K562 (cell line): ENCODE measurements around the gene RHOF. TPM values are rescaled to one million over a fixed set of nuclear protein-coding genes. Genes with fewer than 3 reads are reported as not detected.

Source experiments
- ILK ChIP-seq: fragments of 450-650 bp; IDR thresholded peaks from 2 replicates; pipeline ENCODE4 v1.6.1; 2016; ENCODE audit warnings: missing genetic modification characterization, low read depth, mild to moderate bottlenecking, missing compliant biosample characterization, moderate library complexity, borderline replicate concordance
- PPARD ChIP-seq: fragments of 250-450 bp; sonication (Bioruptor Pico); IDR thresholded peaks from 2 replicates; pipeline ENCODE4 v1.8.0; 2022; ENCODE audit warnings: inconsistent platforms, mild to moderate bottlenecking, moderate library complexity
- RFX7 ChIP-seq: fragments of 250-450 bp; sonication (Bioruptor Pico); IDR thresholded peaks from 2 replicates; pipeline ENCODE4 v1.5.1; 2021; ENCODE audit warnings: mild to moderate bottlenecking
- SMC3 ChIP-seq: conservative IDR thresholded peaks from 2 replicates; pipeline ENCODE4 v1.6.1; 2011; ENCODE audit warnings: low read depth, low read length, improper control_type of control experiment; ENCODE audit not compliant: insufficient read depth
- ZNF311 ChIP-seq: fragments of 250-450 bp; sonication (Bioruptor Pico); IDR thresholded peaks from 2 replicates; pipeline ENCODE4 v1.4.0; 2020; ENCODE audit warnings: mild to moderate bottlenecking, moderate library complexity
- ZNF318 ChIP-seq, 2 experiments: fragments of 450-650 bp; IDR thresholded peaks; 2 replicates each; pipeline ENCODE4 v1.6.1; 2016; ENCODE audit warnings: mild to moderate bottlenecking in 2 of 2, borderline replicate concordance in 1 of 2, low read depth in 1 of 2, moderate library complexity in 1 of 2
- polyA plus RNA-seq, 8 experiments: library from polyadenylated mRNA; depleted of rRNA in 4 of 8; stranded (reverse) in 5 of 8; unstranded in 3 of 8; fragments of >200 nt; fragmentation: Nextera tagmentation in 2 of 8; fragmentation: Illumina TruSeq in 1 of 8; extraction: Ambion mirVana in 2 of 8; extraction: Trizol in 1 of 8; gene quantifications; 2 replicates each; pipeline versions ENCODE4 v1.2.1 to v1.2.3, GENCODE V29; 2011 to 2014; ENCODE audit warnings: inconsistent platforms in 1 of 8, missing spikeins in 1 of 8
- total RNA-seq, 7 experiments: library from RNA; depleted of rRNA in 6 of 7; stranded (reverse); fragments of >200 nt in 6 of 7; fragmentation: Illumina TruSeq in 2 of 7; extraction: Trizol in 2 of 7; gene quantifications; 2 replicates each; pipeline versions ENCODE4 v1.2.1 to v1.2.3, GENCODE V29; 2011 to 2021; ENCODE audit warnings: low replicate concordance in 1 of 7
- TF ChIP-seq, protein P1 (sequence below): sonication (generic); formaldehyde crosslinking; IDR thresholded peaks from 2 replicates; pipeline ENCODE4 v1.8.1; 2023; ENCODE audit warnings: missing genetic modification reagents, mild to moderate bottlenecking, borderline replicate concordance

RHOF gene
- total and polyA plus RNA-seq, 9 of the 15 experiments (the other 6 are each of a cell fraction or from before 2014, with no cell fraction given): 0.13 to 10.1 (median 4.0) TPM

DNA sequence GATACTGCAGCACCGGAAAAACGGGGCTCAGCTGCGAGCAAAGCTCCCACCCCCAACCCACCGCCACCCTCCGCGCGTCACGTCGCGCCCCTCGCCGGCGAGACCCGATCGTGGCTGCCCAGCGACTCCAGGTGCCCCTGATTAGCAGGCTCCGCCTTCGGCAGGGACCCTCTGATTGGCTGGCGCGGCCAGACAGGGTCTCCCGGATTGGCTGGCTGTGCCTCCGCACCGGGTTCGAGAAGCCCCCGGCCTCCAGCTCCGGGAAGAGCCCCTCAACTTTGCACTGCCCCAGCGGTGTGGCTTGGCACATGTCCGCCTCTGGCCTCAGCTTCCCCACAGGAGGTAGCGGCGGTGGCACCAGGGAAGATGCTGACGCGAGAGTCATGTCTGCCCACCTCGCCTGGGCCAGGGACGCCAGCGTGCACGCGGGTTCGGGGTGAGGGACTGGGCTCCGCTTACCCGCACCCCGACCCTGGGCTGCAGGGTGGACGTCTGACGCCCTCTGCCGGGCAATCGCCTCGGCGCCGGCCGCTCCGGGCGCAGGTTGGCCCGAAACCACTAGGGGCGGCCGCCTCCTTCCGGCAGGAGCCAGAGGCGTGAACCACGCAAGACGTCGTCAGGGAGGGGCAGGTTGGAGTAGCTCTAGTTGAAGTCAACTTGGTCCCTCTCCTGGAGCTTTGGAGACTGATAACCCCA, 498 bp upstream of the RHOF start (continued):
- TF ChIP-seq ZNF318 (IDR thresholded peaks at IDR 0.05; ENCODE audit: borderline replicate concordance in 1 of 2, low read depth in 1 of 2): no peak
- peak; percentile 97 for TF ChIP-seq SMC3
- TF ChIP-seq ZNF311 (CRISPR knock-in tag): no peak
- no peak for TF ChIP-seq RFX7
- TF ChIP-seq, protein P1, sequence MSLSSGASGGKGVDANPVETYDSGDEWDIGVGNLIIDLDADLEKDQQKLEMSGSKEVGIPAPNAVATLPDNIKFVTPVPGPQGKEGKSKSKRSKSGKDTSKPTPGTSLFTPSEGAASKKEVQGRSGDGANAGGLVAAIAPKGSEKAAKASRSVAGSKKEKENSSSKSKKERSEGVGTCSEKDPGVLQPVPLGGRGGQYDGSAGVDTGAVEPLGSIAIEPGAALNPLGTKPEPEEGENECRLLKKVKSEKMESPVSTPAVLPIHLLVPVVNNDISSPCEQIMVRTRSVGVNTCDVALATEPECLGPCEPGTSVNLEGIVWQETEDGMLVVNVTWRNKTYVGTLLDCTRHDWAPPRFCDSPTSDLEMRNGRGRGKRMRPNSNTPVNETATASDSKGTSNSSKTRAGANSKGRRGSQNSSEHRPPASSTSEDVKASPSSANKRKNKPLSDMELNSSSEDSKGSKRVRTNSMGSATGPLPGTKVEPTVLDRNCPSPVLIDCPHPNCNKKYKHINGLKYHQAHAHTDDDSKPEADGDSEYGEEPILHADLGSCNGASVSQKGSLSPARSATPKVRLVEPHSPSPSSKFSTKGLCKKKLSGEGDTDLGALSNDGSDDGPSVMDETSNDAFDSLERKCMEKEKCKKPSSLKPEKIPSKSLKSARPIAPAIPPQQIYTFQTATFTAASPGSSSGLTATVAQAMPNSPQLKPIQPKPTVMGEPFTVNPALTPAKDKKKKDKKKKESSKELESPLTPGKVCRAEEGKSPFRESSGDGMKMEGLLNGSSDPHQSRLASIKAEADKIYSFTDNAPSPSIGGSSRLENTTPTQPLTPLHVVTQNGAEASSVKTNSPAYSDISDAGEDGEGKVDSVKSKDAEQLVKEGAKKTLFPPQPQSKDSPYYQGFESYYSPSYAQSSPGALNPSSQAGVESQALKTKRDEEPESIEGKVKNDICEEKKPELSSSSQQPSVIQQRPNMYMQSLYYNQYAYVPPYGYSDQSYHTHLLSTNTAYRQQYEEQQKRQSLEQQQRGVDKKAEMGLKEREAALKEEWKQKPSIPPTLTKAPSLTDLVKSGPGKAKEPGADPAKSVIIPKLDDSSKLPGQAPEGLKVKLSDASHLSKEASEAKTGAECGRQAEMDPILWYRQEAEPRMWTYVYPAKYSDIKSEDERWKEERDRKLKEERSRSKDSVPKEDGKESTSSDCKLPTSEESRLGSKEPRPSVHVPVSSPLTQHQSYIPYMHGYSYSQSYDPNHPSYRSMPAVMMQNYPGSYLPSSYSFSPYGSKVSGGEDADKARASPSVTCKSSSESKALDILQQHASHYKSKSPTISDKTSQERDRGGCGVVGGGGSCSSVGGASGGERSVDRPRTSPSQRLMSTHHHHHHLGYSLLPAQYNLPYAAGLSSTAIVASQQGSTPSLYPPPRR: 0 out of 2 replicates have a peak, but pooled peaks have one; percentile 8
- TF ChIP-seq ILK (tag): no peak
- TF ChIP-seq PPARD: no peak
